Upper lobe of right lung (tissue), 1 donor: ENCODE data around the gene ADCY2. TPM values are rescaled to one million over a fixed set of nuclear protein-coding genes. Genes with fewer than 3 reads are reported as not detected.

Experiments used
- ATAC-seq: fragments of 200-7000 bp; cut with Tn5 transposase; one replicate; pipeline ENCODE4 v1.9.1; 2020; ENCODE audit warnings: mild to moderate bottlenecking, moderate library complexity
- DNase-seq: peaks from one replicate; pipeline ENCODE4 v3.0.0-alpha.2; 2020
- H3K27ac ChIP-seq: fragments of 200-600 bp; one replicate; pipeline ENCODE4 v1.8.0; 2022
- H3K27me3 ChIP-seq: fragments of 200-600 bp; one replicate; pipeline ENCODE4 v1.8.0; 2022; ENCODE audit warnings: mild to moderate bottlenecking
- H3K36me3 ChIP-seq: fragments of 200-600 bp; one replicate; pipeline ENCODE4 v1.8.0; 2022
- H3K4me1 ChIP-seq: fragments of 200-600 bp; one replicate; pipeline ENCODE4 v1.8.0; 2022
- H3K4me3 ChIP-seq: fragments of 200-600 bp; one replicate; pipeline ENCODE4 v1.8.0; 2022; ENCODE audit warnings: mild to moderate bottlenecking
- H3K9me3 ChIP-seq: fragments of 200-600 bp; one replicate; pipeline ENCODE4 v1.8.0; 2022
- intact Hi-C: fragments of 100-400 bp; cut with DNase I; formaldehyde crosslinking; loops from one replicate; pipeline ENCODE4 v1.11.0; 2022
- total RNA-seq: library from RNA; stranded (reverse); fragmentation: NEBNext Ultra II Directional; extraction: Animal tissue kit (Norgen Biotek cat#: 25700); gene quantifications from one replicate; pipeline ENCODE4 v1.2.1, GENCODE V29; 2021
- TF ChIP-seq, protein P1 (sequence below): fragments of 200-600 bp; IDR thresholded peaks from one replicate; pipeline ENCODE4 v1.8.0; 2022; ENCODE audit warnings: antibody characterized with exemption
- donor health status: DM: no; HTN: yes; CAD: no; lungs with severe emphysema.

ADCY2 gene
- total RNA-seq, 1 donor from 2014 or later = 0.17 TPM

DNA sequence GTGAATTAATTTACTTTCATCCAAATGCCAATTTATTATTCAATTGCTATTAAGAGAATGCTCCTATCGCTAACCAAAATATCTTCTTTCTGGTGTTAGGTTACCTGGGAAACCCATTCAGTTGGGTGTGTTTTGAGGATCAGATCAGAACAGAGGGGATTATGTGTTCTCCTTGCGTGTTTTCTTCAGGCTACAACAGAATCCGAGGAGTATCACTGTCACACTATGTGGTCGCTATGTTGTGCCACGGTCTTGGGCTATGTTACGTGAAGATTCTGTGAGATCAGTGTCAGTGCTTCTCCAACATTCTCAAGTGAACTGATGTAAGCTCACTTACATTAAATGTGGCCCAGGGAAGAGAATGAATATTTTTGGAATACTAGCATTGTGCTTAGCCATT is 39.0 kb downstream of the ADCY2 start:
- H3K27ac ChIP-seq = no peak overlapping the region
- ATAC-seq = no peak
- intact Hi-C loops = no loop called here
- TF ChIP-seq, protein P1, sequence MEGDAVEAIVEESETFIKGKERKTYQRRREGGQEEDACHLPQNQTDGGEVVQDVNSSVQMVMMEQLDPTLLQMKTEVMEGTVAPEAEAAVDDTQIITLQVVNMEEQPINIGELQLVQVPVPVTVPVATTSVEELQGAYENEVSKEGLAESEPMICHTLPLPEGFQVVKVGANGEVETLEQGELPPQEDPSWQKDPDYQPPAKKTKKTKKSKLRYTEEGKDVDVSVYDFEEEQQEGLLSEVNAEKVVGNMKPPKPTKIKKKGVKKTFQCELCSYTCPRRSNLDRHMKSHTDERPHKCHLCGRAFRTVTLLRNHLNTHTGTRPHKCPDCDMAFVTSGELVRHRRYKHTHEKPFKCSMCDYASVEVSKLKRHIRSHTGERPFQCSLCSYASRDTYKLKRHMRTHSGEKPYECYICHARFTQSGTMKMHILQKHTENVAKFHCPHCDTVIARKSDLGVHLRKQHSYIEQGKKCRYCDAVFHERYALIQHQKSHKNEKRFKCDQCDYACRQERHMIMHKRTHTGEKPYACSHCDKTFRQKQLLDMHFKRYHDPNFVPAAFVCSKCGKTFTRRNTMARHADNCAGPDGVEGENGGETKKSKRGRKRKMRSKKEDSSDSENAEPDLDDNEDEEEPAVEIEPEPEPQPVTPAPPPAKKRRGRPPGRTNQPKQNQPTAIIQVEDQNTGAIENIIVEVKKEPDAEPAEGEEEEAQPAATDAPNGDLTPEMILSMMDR = no peak
- H3K27me3 ChIP-seq = no peaks in the 10 kb centered on the region
- no peaks in the 10 kb centered on the region for H3K4me1 ChIP-seq
- no peaks in the 10 kb centered on the region for H3K9me3 ChIP-seq
- no peak overlapping the region for H3K4me3 ChIP-seq
- H3K36me3 ChIP-seq = no peaks in the 10 kb centered on the region
- no peak for DNase-seq

DNA sequence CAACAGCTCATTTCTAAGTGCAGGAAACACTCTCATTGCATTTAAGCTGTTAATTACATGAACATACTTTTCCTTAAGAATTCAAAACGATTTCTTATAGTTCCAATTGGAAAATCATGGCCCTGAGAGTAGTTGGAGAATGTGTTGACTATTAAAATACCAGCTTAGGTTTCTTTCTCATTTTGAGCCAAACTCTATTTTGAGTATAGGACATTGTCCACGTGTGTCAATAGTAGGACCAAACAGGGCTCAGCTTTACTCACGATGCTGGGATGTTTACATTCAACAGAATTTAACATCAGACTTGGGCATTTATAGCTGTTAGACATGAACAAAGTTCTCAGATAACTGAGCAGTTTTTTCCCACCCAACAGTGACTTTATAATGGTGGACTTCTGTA is 39.6 kb downstream of the ADCY2 start:
- DNase-seq (no peak), ATAC-seq (no peak)
- Histone ChIP-seq H3K4me3 (no peak overlapping the region), H3K27ac (no peak overlapping the region), H3K9me3 (no peaks in the 10 kb centered on the region), H3K27me3 (no peaks in the 10 kb centered on the region), H3K36me3 (no peaks in the 10 kb centered on the region), H3K4me1 (no peaks in the 10 kb centered on the region)
- intact Hi-C loops = no loop called here
- TF ChIP-seq, protein P1 = no peak

DNA sequence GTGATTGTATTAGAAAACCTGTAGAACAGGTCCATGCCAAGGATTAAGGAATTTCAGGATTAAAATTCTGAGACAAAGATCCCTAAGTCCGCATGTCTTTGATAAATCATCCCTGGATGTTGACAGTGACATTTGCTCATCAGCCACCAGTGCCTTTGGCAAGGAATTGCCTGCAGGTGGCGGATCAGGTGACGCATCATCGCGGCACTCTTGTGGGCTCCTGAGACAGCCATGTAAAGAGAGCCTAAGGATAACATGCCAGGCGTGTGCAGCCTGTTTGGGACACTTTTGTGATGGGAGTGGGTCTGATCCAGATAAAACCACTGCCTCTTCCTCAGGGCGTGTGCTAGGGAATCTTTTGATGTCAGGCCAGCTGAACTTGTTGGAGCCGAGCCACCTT is 40.6 kb downstream of the ADCY2 start:
- H3K36me3 ChIP-seq = no peaks in the 10 kb centered on the region
- DNase-seq (no peak), ATAC-seq (no peak)
- H3K4me3 ChIP-seq = no peak overlapping the region
- TF ChIP-seq, protein P1 = no peak
- H3K27ac ChIP-seq = no peak overlapping the region
- H3K9me3 ChIP-seq = no peaks in the 10 kb centered on the region
- intact Hi-C loops = no loop called here
- no peaks in the 10 kb centered on the region for H3K27me3 ChIP-seq
- no peaks in the 10 kb centered on the region for H3K4me1 ChIP-seq

- intact Hi-C loops = no loop called here
- H3K4me3 ChIP-seq = no peak overlapping the region
These were observed 41.9 kb downstream of the ADCY2 start for GRCh38 chr5:7437836-7438235.

DNA sequence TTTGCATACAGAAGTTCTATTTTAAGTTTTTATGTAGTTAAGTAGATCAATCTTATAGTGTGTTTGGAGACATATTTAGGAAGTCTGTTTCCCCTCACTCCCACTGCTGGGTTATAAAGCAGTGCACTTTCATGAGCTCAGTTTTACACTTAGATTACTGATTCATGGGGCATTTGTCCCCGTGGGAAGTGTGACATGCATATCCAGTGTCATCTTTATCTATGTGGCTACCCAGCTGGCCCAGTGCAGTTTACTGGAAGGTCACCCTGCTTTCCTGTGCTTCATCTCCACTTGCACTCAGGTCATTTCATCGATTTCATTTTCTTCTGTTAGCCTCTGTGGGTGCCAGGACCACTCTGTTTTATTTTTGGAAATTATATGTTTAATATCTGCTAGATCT is 49.1 kb downstream of the ADCY2 start:
- intact Hi-C loops = no loop called here
- H3K27ac ChIP-seq = no peak overlapping the region
- no peaks in the 10 kb centered on the region for H3K9me3 ChIP-seq
- no peak overlapping the region for H3K4me3 ChIP-seq
- DNase-seq = no peak
- no peak for ATAC-seq
- no peaks in the 10 kb centered on the region for H3K4me1 ChIP-seq
- TF ChIP-seq, protein P1 = no peak
- H3K36me3 ChIP-seq = no peaks in the 10 kb centered on the region
- no peaks in the 10 kb centered on the region for H3K27me3 ChIP-seq

More at GRCh38 chr5:7437836-7438235, 41.9 kb downstream of the ADCY2 start:
- H3K27me3 ChIP-seq = no peaks in the 10 kb centered on the region
- DNase-seq = no peak
- TF ChIP-seq, protein P1 = no peak
- no peaks in the 10 kb centered on the region for H3K9me3 ChIP-seq
- no peak for ATAC-seq
- no peaks in the 10 kb centered on the region for H3K4me1 ChIP-seq
- H3K36me3 ChIP-seq = no peaks in the 10 kb centered on the region
- H3K27ac ChIP-seq = no peak overlapping the region

- intact Hi-C loops = no loop called here
- H3K27ac ChIP-seq = no peak overlapping the region
- TF ChIP-seq, protein P1 = no peak
- DNase-seq (no peak), ATAC-seq (no peak)
- no peaks in the 10 kb centered on the region for H3K4me1 ChIP-seq
- H3K4me3 ChIP-seq = no peak overlapping the region
- H3K27me3 ChIP-seq = no peaks in the 10 kb centered on the region
- H3K9me3 ChIP-seq = no peaks in the 10 kb centered on the region
- no peaks in the 10 kb centered on the region for H3K36me3 ChIP-seq
These were observed 49.9 kb downstream of the ADCY2 start for GRCh38 chr5:7445831-7446230.
